HG03135 (cell line): ENCODE results near the gene TMEM168.
"Not testable (repeated sequence)": the region's sequence is repeated elsewhere in the genome, so short reads cannot be mapped to it uniquely, and the experiment has no call there.

Experiments used
- ATAC-seq: cut with Tn5 transposase; IDR thresholded peaks from one replicate; pipeline ENCODE4 v1.9.1; 2021; ENCODE audit warnings: mild to moderate bottlenecking, moderate library complexity; ENCODE audit not compliant: unreplicated experiment

The TMEM168 gene

GRCh38 chr7:112781558-112781957 is 8.6 kb downstream of the TMEM168 start:
- no peak for ATAC-seq

GRCh38 chr7:112781110-112781509 is 9.1 kb downstream of the TMEM168 start:
- ATAC-seq: no peak

- ATAC-seq: no peak
These were observed 10.5 kb downstream of the TMEM168 start for GRCh38 chr7:112779667-112780066.

- ATAC-seq: no peak
These were observed 12.8 kb downstream of the TMEM168 start for GRCh38 chr7:112777406-112777805.

- no peak for ATAC-seq
These were observed 19.0 kb downstream of the TMEM168 start for GRCh38 chr7:112771166-112771565.

GRCh38 chr7:112770051-112770450 is 20.1 kb downstream of the TMEM168 start:
- ATAC-seq: no peak

- peak; percentile 68 for ATAC-seq
These were observed 25.1 kb downstream of the TMEM168 start for GRCh38 chr7:112765105-112765504.

GRCh38 chr7:112763996-112764395 is 26.2 kb downstream of the TMEM168 start:
- no peak for ATAC-seq

GRCh38 chr7:112763298-112763697 is 26.9 kb downstream of the TMEM168 start:
- ATAC-seq: no peak

- no peak for ATAC-seq
These were observed 30.3 kb downstream of the TMEM168 start for GRCh38 chr7:112759905-112760304.

- no peak for ATAC-seq
These were observed 32.9 kb downstream of the TMEM168 start for GRCh38 chr7:112757337-112757736.

- ATAC-seq: no peak
These were observed 36.9 kb downstream of the TMEM168 start for GRCh38 chr7:112753298-112753697.

- ATAC-seq: no peak
These were observed 37.6 kb downstream of the TMEM168 start for GRCh38 chr7:112752576-112752975.

GRCh38 chr7:112749775-112750174 is 40.4 kb downstream of the TMEM168 start:
- ATAC-seq: no peak

GRCh38 chr7:112748381-112748780 is 41.8 kb downstream of the TMEM168 start:
- no peak for ATAC-seq

- ATAC-seq: no peak
These were observed 44.6 kb downstream of the TMEM168 start for GRCh38 chr7:112745635-112746034.

GRCh38 chr7:112744818-112745217 is 45.4 kb downstream of the TMEM168 start:
- no peak for ATAC-seq

GRCh38 chr7:112743811-112744210 is 46.4 kb downstream of the TMEM168 start:
- no peak for ATAC-seq

- no peak for ATAC-seq
These were observed 49.5 kb downstream of the TMEM168 start for GRCh38 chr7:112740667-112741066.

GRCh38 chr7:112739436-112740180 is 50.6 kb downstream of the TMEM168 start:
- ATAC-seq: no peak

GRCh38 chr7:112735261-112735660 is 54.9 kb downstream of the TMEM168 start:
- no peak for ATAC-seq

GRCh38 chr7:112731324-112731723 is 58.9 kb downstream of the TMEM168 start:
- ATAC-seq: not testable (repeated sequence)

GRCh38 chr7:112726076-112726475 is 64.1 kb downstream of the TMEM168 start:
- ATAC-seq: no peak
